Measurements from ENCODE around the gene JARID2. TPM values are rescaled to one million over a fixed set of nuclear protein-coding genes. Genes with fewer than 3 reads are reported as not detected.

Gene JARID2
- total RNA-seq, 4 donors from 2014 or later = 12.1 to 33.8 (median 17.0) TPM

- no peak overlapping the region for H3K4me3 ChIP-seq
- no peak overlapping the region for H3K27ac ChIP-seq
- no peaks in the 10 kb centered on the region for H3K9me3 ChIP-seq
- H3K4me1 ChIP-seq = peaks cover 0 to 8% (median 2%) of the 10 kb centered on the region in 4 donors
- H3K27me3 ChIP-seq = no peaks in the 10 kb centered on the region
- TF ChIP-seq CTCF (IDR thresholded peaks at IDR 0.05) (no peak), POLR2A (IDR thresholded peaks at IDR 0.05) (no peak)
- DNase-seq = no peak
- H3K36me3 ChIP-seq = no peaks in the 10 kb centered on the region
Measured at GRCh38 chr6:15408008-15408407, 162.1 kb downstream of the JARID2 start.

- DNase-seq = no peak
- TF ChIP-seq CTCF (IDR thresholded peaks at IDR 0.05) (no peak), POLR2A (IDR thresholded peaks at IDR 0.05) (no peak)
- Histone ChIP-seq H3K27ac (no peak overlapping the region), H3K27me3 (no peaks in the 10 kb centered on the region), H3K36me3 (no peaks in the 10 kb centered on the region), H3K4me1 (peaks cover 0 to 16% (median 2%) of the 10 kb centered on the region in 4 donors), H3K9me3 (no peaks in the 10 kb centered on the region), H3K4me3 (no peak overlapping the region)
Measured at GRCh38 chr6:15408758-15409157, 162.9 kb downstream of the JARID2 start.

GRCh38 chr6:15409301-15410125, 163.6 kb downstream of the JARID2 start:
- no peak overlapping the region for H3K27ac ChIP-seq
- TF ChIP-seq POLR2A (IDR thresholded peaks at IDR 0.05) = no peak
- peak in 1 of 6 experiments; percentile 6 for TF ChIP-seq CTCF (IDR thresholded peaks at IDR 0.05)
- H3K27me3 ChIP-seq = no peaks in the 10 kb centered on the region
- H3K9me3 ChIP-seq = no peaks in the 10 kb centered on the region
- no peak for DNase-seq
- no peaks in the 10 kb centered on the region for H3K36me3 ChIP-seq
- H3K4me3 ChIP-seq = no peak overlapping the region
- peaks cover 0 to 13% (median 0%) of the 10 kb centered on the region in 4 donors for H3K4me1 ChIP-seq

DNA sequence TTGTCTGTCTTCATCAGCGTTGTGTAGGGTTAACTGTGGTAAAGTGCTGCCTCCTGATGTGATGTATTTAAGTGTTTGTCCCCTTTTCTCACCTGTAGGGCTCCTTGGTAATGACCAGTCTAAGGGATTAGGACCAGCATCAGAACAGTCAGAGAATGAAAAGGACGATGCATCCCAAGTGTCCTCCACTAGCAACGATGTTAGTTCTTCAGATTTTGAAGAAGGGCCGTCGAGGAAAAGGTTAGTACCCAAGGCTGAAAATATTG, 164.2 kb downstream of the JARID2 start:
- H3K27ac ChIP-seq = no peak overlapping the region
- H3K36me3 ChIP-seq = no peaks in the 10 kb centered on the region
- DNase-seq = no peak
- TF ChIP-seq CTCF (IDR thresholded peaks at IDR 0.05) = no peak
- no peak for TF ChIP-seq POLR2A (IDR thresholded peaks at IDR 0.05)
- H3K27me3 ChIP-seq = no peaks in the 10 kb centered on the region
- no peak overlapping the region for H3K4me3 ChIP-seq
- peaks cover 0 to 13% (median 0%) of the 10 kb centered on the region in 4 donors for H3K4me1 ChIP-seq
- H3K9me3 ChIP-seq = no peaks in the 10 kb centered on the region

DNA sequence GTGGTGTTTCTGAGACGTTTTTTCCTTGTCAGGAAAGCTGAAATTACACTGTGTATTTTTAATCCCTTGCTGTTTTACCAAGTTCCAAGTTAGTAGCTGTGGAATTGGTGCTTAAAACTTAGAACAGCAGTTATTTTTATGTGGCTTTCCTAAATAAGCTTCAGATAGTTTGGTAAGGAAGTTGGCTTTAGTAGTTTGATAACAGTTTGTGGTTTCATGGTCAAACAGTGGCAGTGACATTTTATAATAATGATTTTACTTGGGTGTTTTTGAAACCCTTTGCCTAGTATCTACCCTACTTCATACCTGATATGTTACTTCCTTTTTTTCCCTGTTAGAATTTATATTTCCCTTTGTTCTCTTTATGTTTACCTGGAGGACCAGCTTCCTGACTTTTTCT, 164.9 kb downstream of the JARID2 start:
- H3K9me3 ChIP-seq = no peaks in the 10 kb centered on the region
- H3K27ac ChIP-seq = no peak overlapping the region
- no peaks in the 10 kb centered on the region for H3K36me3 ChIP-seq
- H3K27me3 ChIP-seq = no peaks in the 10 kb centered on the region
- peaks cover 0 to 13% (median 0%) of the 10 kb centered on the region in 4 donors for H3K4me1 ChIP-seq
- TF ChIP-seq CTCF (IDR thresholded peaks at IDR 0.05) (no peak), POLR2A (IDR thresholded peaks at IDR 0.05) (no peak)
- no peak overlapping the region for H3K4me3 ChIP-seq
- no peak for DNase-seq

All from Peyer's patch (tissue), 4 donors.